HG03571 (cell line): Measurements from ENCODE around the gene ZNF768.
"Not testable (repeated sequence)": the region's sequence is repeated elsewhere in the genome, so short reads cannot be mapped to it uniquely, and the experiment has no call there.

Source experiments
- ATAC-seq: cut with Tn5 transposase; IDR thresholded peaks from one replicate; pipeline ENCODE4 v1.9.1; 2021; ENCODE audit not compliant: unreplicated experiment

The ZNF768 gene

DNA sequence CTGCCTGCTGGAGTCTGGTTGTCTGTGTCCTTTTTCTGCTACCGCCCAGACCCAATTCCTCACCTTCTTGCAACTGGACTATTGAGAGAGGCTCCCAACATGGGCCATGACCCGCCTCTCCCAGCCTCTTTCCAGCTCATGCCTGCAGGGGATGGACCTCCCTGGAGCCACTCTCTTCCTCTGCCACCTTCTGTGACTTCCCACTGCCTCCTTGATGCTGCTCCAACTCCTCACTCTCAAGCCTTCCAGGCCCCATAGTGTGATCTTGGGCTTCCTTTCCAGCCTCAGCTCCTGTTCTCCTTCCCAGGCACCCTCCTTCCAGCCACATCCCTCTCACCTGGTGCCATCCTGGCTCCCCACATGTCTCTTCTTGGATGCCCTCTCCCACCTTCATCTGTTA is 11.1 kb downstream of the ZNF768 start:
- ATAC-seq = no peak

DNA sequence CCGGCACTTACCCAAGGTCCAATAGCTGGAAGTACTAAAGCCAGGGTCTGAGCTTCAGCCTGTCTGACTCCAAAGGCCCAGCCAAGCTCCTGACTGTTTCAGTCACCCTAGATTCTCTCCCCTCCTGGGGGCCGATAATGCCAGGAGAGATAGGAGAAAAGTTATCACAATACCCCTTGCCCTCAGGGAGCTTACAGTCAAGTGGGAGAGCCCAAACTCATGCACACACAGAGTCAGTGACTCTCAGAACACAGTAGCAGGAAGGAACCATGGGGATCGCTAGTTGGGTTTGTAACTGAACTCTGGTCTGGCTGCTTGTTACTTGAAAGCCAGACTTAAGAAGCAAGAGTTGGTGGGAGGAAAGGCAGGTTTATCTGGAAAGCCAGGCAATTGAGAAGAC is 14.9 kb downstream of the ZNF768 start:
- no peak for ATAC-seq

DNA sequence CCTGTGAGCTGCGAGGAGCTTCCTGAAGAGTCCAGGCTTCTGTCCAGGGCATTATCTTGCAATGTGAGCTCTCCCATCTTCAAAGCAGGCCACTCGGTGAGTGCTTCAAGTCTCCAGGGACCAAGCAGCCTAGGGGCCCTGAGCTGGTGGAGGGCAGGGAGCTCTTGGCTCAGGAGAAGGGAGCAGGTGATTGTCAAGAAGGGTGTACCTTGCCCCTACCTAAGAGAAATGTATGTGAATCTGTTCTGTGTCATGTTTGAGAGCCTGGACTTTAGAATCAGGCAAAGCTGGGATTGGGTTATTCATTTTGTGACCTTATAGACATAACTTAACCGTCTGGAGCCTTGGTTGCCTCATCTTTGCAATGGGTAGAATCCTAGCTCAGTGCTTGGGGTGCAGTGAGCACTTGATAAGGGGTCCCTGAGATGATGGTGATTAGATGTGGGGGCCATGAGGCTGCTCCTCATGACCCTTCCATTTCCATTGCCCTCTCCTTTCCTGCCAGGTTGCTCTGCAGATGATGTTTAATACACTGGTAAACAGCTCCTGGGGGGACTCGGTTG is 15.9 kb downstream of the ZNF768 start:
- no peak for ATAC-seq

DNA sequence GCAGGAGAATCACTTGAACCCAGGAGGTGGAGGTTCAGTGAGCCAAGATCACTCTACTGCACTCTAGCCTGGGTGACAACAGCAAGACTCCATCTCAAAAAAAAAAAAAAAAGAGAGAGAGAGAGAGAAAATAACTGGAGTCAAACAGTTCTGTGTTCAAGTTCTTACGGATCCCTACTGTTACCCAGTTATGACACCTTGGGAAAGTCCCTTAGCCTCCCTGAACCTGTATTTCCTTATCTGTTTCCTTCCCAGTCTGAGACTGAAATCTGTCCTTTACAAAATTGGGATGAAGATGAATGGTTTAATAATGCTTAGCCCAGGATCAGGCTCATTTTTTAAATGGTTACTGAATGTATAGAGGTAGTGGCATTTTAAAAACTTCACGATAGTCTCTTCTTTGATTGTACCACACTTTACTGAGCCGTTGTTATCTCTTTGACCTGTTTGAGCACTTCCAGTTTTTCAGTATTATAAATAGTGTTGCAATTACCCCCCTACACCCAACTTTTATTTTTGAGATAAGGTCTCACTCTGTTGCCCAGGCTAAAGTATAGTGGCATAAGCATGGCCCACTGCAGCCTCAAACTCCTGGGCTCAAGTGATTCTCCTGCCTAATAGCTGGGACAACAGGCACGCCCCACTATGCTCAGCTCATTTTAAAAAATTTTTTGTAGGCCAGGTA is 17.1 kb downstream of the ZNF768 start:
- no peak for ATAC-seq

DNA sequence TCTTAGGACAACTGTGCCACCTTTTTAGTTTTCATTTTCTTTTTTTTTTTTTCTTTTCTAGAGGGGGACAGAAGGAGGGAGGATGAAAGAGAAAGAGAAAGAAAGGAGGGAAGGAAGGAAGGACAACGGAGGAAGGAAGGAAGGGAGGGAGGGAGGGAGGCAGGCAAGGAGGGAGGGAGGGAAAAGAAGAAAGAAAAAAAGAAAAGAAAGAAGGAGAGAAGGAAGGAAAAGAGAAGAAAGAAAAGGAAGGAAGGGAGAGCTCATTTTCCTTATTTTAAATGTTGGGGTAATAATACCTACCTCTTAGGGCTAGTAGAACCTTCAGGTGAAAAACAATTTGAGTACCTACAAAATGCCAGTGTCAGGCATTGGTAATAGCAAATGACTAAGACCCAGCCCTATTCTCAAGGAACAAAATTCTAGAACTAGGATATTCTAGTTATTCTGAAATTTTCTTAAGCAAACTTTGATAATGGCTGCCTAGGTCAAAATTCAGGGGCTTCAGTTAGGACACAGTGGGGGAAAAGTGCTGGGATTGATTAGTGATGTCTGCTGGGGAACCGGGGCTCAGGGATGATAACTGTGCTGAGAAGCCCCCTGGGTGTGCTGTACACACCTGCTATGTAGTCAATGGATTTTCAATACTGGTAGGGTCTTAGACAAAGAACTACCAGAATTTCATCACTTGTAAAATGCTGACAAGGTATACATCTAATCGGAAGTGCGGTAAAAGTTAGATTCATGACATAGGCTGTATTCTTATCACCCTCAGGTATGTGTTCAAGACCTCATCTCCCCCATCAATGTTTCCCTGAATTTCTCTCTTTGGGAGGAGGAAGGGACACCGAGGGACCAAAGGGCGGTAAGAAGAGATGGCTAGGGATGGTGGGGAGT is 22.7 kb downstream of the ZNF768 start:
- no peak for ATAC-seq

DNA sequence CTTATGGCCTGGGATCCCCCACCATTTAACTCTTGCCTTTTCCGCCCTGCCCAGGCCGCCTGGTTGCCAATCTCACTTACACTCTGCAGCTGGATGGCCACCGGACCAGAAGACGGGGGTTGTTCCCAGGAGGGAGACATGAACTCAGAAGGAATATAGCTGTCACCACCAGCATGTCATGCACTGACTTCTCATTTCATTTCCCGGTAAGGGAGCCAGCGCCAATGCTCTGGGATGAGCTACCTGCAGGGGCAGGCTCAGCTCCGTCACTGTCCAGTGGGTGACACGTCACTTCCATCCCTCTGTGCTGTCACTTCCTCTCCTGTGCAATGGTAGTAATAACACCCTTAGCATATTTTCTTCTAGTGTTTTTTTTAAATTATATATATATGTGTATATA is 27.1 kb downstream of the ZNF768 start:
- no peak for ATAC-seq

DNA sequence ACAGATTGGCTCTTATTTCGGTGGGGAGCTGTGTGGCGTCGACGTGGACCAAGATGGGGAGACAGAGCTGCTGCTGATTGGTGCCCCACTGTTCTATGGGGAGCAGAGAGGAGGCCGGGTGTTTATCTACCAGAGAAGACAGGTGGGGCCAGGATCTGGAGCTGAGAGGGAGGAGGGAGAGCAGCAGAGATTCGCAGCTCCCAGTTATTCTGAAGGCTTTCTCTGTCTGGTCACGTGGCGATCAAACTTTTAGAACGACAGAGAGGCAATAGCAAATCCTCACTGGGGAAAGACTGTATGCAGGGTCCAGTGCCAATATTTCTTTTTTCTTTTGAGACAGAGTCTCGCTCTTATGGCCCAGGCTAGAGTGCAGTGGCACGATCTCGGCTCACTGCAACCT is 31.7 kb downstream of the ZNF768 start:
- ATAC-seq = no peak

DNA sequence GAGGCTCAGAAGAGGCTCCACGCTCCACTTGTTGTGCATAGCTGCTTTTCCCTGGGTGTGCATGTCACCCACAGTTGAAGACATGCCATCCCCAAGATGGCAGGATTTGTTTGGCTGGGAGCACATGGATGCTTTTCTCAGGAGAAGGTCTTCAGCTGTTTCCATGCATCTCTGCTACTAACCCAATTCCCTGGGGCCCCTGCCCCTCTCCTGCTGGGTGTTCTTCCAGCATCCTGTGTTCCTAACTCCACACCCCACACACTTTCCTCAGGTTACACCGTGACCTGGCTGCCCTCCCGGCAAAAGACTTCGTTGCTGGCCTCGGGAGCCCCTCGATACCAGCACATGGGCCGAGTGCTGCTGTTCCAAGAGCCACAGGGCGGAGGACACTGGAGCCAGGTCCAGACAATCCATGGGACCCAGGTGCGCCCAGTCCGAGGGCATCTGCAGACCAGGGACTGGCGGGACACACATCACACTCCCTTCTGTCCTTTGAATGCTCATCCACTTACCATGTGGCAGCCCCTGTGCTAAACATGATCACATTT is 32.4 kb downstream of the ZNF768 start:
- ATAC-seq = no peak

DNA sequence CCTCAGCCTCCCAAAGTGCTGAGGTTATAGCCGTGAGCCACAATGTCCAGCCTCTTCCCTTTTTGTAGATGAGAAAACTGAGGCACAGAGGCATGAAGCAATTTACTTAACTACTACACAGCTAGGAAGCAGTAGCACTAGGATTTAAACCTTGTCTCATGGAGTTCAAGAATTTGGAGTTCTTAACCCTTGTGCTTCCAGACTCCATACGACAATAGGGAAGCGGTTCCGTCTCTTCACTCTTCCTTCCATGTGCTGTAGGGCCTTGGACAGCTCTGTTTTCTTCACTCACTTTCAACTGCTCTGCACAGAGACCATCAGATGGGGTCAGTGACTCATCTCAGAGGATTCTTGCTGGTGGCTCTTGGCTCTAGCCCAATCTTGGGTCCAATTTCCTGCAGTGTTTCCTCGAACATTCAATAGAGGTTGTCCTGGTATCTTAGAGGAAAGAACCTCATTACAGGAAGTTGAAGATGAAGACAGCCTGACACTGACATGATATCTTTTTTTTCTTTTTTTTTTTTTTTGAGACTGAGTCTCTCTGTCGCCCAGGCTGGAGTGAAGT is 34.5 kb downstream of the ZNF768 start:
- no peak for ATAC-seq

DNA sequence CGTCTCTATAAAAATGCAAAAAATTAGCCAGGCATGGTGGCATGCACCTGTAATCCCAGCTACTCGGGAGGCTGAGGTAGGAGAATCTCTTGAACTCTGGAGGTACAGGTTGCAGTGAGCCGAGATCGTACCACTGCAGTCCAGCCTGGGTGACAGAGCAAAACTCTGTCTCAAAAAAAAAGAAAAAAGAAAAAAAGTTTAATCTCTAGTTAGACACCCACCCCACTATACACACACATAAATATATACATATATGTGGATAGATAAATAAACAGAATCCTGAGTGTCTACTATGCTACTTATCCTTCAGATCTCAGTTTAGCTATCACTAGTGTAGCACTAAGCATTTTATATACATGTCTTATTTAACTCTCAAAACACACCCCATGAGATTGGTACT is 35.1 kb downstream of the ZNF768 start:
- ATAC-seq = no peak

DNA sequence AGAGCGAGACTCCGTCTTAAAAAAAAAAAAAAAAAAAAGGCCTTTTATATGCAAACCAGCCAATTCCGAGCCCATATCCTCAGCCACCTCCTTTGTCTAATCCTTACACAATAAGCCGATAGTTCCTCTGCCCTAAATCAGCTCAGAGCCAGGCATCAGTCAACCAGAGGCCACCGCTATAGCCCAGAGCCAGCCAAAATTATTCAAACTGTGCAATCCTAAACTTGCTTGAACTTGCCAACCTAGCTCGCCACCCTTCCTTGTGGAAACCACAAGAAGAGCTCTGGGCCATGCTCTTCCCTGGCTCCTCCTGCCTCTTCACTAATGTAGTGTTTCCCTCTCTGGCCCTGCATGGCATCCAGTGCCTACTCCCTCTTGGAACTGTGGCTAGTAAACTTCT is 36.2 kb downstream of the ZNF768 start:
- ATAC-seq = no peak

DNA sequence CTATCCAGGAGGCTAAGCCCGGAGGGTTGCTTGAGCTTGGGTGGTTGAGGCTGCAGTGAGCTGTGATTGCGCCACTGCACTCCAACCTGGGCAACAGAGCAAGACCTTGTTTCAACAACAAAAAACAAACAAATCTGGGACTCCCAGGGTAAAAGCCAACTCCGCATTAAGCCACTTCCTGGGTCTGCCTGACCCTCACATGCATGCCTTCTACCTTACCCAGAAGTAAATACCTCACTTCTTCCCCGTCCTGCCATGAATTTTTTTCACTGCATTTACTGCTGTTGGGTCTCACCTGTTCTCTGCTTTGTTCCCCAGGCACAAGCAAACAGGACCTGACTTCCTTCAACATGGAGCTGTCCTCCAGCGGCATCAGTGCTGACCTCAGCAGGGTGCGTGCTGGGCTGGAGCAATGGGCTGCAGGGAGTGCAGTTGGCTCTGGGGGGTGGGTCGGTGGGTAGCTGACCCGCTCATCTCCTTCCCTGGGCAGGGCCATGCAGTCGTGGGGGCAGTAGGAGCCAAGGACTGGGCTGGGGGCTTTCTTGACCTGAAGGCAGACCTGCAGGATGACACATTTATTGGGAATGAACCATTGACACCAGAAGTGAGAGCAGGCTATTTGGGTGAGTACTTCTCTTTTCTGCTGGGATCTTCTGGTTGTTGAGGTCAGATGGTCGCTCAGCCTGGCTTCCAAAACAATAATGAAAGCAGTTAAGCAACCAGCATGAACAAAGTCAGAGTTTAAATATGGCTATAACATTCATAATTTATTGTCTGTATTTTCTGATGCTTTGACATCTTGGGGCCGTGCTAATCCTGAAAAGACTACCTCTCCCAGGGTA is 37.4 kb downstream of the ZNF768 start:
- no peak for ATAC-seq

DNA sequence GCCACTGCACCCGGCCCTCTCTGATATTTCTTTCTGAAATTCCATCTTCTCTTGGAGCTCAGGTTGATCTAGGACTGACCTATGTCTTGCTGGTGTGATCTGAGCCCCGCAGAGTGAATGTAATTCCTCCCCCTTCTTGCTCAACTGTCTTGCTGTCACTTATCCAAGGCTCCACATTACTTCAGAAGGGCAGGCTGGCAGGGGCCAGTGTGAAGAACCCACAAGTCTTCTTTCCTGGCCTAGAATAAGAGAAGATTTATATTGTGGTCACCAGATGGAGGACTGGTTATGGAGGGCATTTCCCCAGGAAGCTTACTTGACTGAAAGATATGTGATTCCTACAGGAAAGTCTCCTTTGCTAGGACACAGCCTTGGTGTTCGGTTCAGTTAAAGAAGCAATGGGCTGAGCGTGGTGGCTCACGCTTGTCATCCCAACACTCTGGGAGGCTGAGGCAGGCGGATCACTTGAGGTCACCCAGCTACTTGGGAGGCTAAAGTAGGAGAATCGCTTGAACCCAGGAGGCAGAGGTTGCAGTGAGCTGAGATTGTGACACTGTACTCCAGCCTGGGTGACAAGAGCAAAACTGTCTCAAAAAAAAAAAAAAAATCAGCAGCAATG is 40.4 kb downstream of the ZNF768 start:
- no peak for ATAC-seq

DNA sequence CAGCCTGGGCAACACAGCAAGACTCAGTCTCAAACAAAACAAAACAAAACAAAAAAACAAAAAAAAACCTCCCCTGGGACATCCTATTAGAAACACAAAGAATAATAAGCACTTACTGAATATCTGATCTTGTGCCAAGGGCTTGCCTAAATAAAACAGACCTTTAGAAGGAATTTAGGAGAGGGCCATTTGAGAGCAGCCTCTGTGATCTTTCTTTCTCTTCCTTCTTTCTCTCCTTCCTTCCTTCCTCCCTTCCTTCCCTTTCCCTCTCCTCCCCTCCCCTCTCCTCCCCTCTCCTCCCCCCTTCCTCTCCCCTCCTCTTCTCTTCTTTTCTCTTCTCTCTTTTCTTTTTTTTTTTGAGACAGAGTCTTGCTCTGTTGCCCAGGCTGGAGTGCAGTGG is 41.5 kb downstream of the ZNF768 start:
- no peak for ATAC-seq

DNA sequence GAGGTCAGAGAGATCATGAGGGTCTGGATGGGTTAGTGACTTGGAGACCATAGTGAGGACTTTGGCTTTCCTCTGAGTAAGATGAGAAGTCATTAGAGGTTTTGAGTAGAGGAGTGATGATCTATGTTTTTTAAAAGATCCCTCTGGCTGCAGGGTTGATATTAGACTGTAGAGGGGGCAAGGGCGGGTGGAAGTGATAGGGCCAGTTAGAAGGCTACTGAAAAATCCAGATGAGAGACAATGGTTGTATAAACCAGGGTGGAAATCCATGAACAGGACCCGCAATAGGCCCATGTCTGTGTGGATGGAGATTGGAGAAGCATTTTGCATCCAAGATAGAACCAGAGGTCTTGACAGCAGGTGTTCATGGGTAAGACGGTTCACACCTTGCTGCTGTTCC is 44.0 kb downstream of the ZNF768 start:
- ATAC-seq = no peak

DNA sequence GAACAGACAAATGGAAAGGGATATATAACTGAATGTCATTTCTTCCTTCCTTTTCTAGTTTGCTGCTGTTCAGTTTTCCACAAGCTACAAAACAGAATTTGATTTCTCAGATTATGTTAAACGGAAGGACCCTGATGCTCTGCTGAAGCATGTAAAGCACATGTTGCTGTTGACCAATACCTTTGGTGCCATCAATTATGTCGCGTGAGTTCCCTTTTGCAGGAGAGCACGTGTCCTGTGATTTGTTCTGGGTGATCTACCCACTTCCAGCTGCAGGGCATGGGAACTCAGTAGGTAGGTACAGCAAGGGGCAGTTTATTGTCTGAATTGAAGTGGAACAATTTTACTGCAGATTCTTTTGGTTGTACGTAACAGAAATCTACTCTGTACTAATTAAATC is 45.0 kb downstream of the ZNF768 start:
- ATAC-seq = no peak

DNA sequence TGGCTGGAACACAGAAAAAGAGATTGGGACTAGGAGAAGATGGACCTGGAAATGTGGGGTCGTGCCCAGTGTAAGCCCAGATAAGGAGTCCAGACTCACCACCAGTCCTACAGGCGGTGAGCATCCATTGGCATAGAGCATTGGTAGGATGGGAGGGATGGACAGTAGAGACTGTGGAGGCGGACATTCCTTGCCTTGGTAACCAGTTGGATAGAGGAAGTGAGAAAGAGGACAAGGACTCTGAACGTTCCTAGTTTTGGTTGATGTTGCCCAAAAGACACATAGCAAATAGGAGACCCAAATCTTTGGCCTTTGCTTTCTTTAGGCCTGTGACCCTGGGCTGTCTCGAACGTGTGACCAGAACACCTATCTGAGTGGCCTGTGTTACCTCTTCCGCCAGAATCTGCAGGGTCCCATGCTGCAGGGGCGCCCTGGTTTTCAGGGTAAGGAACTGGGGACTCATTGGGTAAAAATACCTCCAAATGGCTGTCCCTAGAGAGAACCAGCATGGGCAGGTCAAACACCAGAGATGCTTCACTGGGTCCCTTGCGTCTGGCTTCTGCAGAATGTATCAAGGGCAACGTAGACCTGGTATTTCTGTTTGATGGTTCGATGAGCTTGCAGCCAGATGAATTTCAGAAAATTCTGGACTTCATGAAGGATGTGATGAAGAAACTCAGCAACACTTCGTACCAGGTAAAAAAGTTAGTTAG is 47.4 kb downstream of the ZNF768 start:
- ATAC-seq = no peak

DNA sequence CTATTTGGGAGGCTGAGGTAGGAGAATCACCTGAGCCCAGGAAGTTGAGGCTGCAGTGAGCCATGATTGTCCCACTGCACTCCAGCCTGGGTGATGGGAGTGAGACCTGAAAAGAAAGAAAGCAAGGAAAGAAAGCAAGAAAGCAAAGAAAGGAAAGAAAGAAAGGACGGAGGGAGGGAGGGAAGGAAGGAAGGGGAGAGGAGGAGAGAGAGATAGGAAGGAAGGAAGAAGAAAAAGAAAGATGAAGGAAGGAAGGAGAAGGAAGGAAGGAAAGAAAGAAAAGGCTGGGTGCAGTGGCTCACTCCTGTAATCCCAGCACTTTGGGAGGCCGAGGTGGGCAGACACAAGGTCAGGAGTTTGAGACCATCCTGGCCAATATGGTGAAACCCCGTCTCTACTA is 48.6 kb downstream of the ZNF768 start:
- ATAC-seq = not testable (repeated sequence)

DNA sequence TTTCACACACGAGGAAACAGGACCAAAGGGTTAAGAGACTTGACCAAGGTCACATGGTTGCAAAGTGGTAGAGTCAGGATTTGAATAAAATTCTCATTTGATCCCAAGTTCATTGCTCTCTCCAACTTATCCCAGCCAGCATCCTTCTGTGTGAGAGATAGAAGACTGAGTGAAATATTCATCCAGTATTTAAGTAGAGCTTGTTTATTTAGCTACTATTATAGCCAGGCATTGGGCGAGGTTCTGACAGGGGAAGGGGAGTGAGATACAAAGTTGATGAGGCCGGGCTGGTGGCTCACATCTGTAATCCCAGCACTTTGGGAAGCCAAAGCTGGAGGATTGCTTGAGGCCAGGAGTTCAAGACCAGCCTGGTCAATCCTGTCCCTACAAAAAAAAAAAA is 49.4 kb downstream of the ZNF768 start:
- ATAC-seq = no peak

DNA sequence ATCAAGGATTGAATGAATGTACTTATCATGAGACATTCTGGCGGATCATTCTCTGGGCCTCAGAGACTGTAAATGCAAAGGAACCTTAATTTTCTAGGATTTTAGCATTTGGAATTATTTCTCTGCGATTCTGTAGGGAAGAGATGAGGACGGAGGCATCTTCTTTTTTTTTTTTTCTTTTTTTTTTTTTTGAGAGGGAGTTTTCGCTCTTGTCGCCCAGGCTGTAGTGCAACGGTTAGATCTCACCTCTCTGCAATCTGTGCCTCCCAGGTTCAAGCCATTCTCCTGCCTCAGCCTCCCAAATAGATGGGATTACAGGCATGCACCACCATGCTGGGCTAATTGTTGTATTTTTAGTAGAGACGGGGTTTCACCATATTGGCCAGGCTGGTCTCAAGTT is 51.7 kb downstream of the ZNF768 start:
- ATAC-seq = no peak
